Measurements from ENCODE around the gene FECH. TPM values are rescaled to one million over a fixed set of nuclear protein-coding genes. Genes with fewer than 3 reads are reported as not detected.

FECH gene
- total and polyA plus RNA-seq, 12 donors: 6.4 to 247 (median 46.8) TPM

GRCh38 chr18:57519668-57520424 lies 66.7 kb downstream of the FECH start:
- WGBS, 4 donors: 68 to 84% (median 76%) methylated on average over 6 to 7 of the region's 7 CpGs
- Histone ChIP-seq H3K4me3 (no peak overlapping the region), H3K27ac (no peak overlapping the region), H3K4me1 (replicated peaks in 1 of 2) (no peaks in the 10 kb centered on the region), H3K27me3 (no peaks in the 10 kb centered on the region), H3K9me3 (replicated peaks in 1 of 3) (peaks cover 0 to 5% (median 0%) of the 10 kb centered on the region in 3 donors), H3K36me3 (replicated peaks in 1 of 2) (no peaks in the 10 kb centered on the region)
- no peak for DNase-seq
- TF ChIP-seq POLR2A (IDR thresholded peaks at IDR 0.05) (no peak), CTCF (IDR thresholded peaks at IDR 0.05) (no peak)
- intact Hi-C loops (cut with DNase I): no loop called here

GRCh38 chr18:57518533-57518932 lies 68.0 kb downstream of the FECH start:
- Histone ChIP-seq H3K4me3 (no peak overlapping the region), H3K9me3 (replicated peaks in 1 of 3) (peaks cover 0 to 5% (median 0%) of the 10 kb centered on the region in 3 donors), H3K36me3 (replicated peaks in 1 of 2) (no peaks in the 10 kb centered on the region), H3K27ac (no peak overlapping the region), H3K4me1 (replicated peaks in 1 of 2) (no peaks in the 10 kb centered on the region), H3K27me3 (no peaks in the 10 kb centered on the region)
- 79 to 82% (median 82%) methylated on average over 10 of the region's 10 CpGs for WGBS, 4 donors
- TF ChIP-seq CTCF (IDR thresholded peaks at IDR 0.05) (no peak), POLR2A (IDR thresholded peaks at IDR 0.05) (no peak)
- intact Hi-C loops (cut with DNase I): no loop called here
- no peak for DNase-seq

- H3K36me3 ChIP-seq (replicated peaks in 1 of 2): no peaks in the 10 kb centered on the region
- no peak overlapping the region for H3K4me3 ChIP-seq
- H3K27me3 ChIP-seq: no peaks in the 10 kb centered on the region
- intact Hi-C loops (cut with DNase I): no loop called here
- 58 to 75% (median 72%) methylated on average over 6 of the region's 6 CpGs for WGBS, 4 donors
- H3K4me1 ChIP-seq (replicated peaks in 1 of 2): no peaks in the 10 kb centered on the region
- no peak overlapping the region for H3K27ac ChIP-seq
- no peak for DNase-seq
- peaks cover 0 to 5% (median 0%) of the 10 kb centered on the region in 3 donors for H3K9me3 ChIP-seq (replicated peaks in 1 of 3)
- no peak for TF ChIP-seq CTCF (IDR thresholded peaks at IDR 0.05)
- TF ChIP-seq POLR2A (IDR thresholded peaks at IDR 0.05): no peak
Measured at GRCh38 chr18:57516056-57516455, 70.4 kb downstream of the FECH start.

GRCh38 chr18:57505231-57505630 lies 81.3 kb downstream of the FECH start:
- Histone ChIP-seq H3K27ac (no peak overlapping the region), H3K36me3 (replicated peaks in 1 of 2) (no peaks in the 10 kb centered on the region), H3K4me1 (replicated peaks in 1 of 2) (no peaks in the 10 kb centered on the region), H3K4me3 (no peak overlapping the region), H3K27me3 (peaks cover 6% of the 10 kb centered on the region), H3K9me3 (replicated peaks in 1 of 3) (no peaks in the 10 kb centered on the region)
- intact Hi-C loops (cut with DNase I): no loop called here
- DNase-seq: no peak
- 43 to 71% (median 47%) methylated on average over 1 of the region's 1 CpG for WGBS, 4 donors
- TF ChIP-seq CTCF (IDR thresholded peaks at IDR 0.05): no peak
